Left lobe of liver (tissue), 2 donors: ENCODE data around the gene DPM1. TPM values are rescaled to one million over a fixed set of nuclear protein-coding genes. Genes with fewer than 3 reads are reported as not detected.
A peak's percentile ranks its signal among the peaks of the same experiment; 100 is the strongest.

Source experiments
- ATAC-seq: fragments of 200-7000 bp; cut with Tn5 transposase; one replicate; pipeline ENCODE4 v1.9.1; 2020; ENCODE audit warnings: mild to moderate bottlenecking, moderate library complexity
- DNase-seq: peaks from one replicate; pipeline ENCODE4 v3.0.0-alpha.2; 2020; ENCODE audit warnings: low spot score
- total RNA-seq: library from RNA; stranded (reverse); gene quantifications from one replicate; pipeline ENCODE4 v1.2.1, GENCODE V29; 2021
- donor health status: DM: no; HTN: no; CAD: no; lungs with moderate emphysema.
- donor health status: DM: no; HTN: yes; CAD: no.

DPM1 gene
- total RNA-seq, 1 donor from 2014 or later = 13.6 TPM

- ATAC-seq = no peak
- no peak for DNase-seq
These were observed 54.8 kb downstream of the DPM1 start for GRCh38 chr20:50903353-50904051.

GRCh38 chr20:50901301-50901700, 57.0 kb downstream of the DPM1 start:
- DNase-seq = no peak
- no peak for ATAC-seq

GRCh38 chr20:50900261-50900660, 58.1 kb downstream of the DPM1 start:
- no peak for DNase-seq
- no peak for ATAC-seq

- ATAC-seq (no peak), DNase-seq (no peak)
These were observed 59.9 kb downstream of the DPM1 start for GRCh38 chr20:50898475-50898874.

GRCh38 chr20:50895111-50895830, 63.1 kb downstream of the DPM1 start:
- ATAC-seq (peak; percentile 75), DNase-seq (no peak)

- ATAC-seq (no peak), DNase-seq (no peak)
These were observed 64.7 kb downstream of the DPM1 start for GRCh38 chr20:50893620-50894019.

- no peak for DNase-seq
- no peak for ATAC-seq
These were observed 65.9 kb downstream of the DPM1 start for GRCh38 chr20:50892394-50892793.

GRCh38 chr20:50891138-50891537, 67.2 kb downstream of the DPM1 start:
- ATAC-seq (no peak), DNase-seq (no peak)

- no peak for DNase-seq
- no peak for ATAC-seq
These were observed 70.8 kb downstream of the DPM1 start for GRCh38 chr20:50887576-50887975.

- ATAC-seq = peak; percentile 19
- no peak for DNase-seq
These were observed 72.0 kb downstream of the DPM1 start for GRCh38 chr20:50886184-50886790.

- ATAC-seq = no peak
These were observed 72.6 kb downstream of the DPM1 start for GRCh38 chr20:50885781-50886180.

GRCh38 chr20:50885068-50885467, 73.3 kb downstream of the DPM1 start:
- DNase-seq (no peak), ATAC-seq (peak; percentile 34)

More at GRCh38 chr20:50885781-50886180, 72.6 kb downstream of the DPM1 start:
- DNase-seq = no peak

Other genes with a start within 250 kb of the DPM1 start
- 10.9 TPM for gene PARD6B, start 227.0 kb downstream of the DPM1 start, total RNA-seq
- 0.83 TPM for gene BCAS4, start 163.5 kb downstream of the DPM1 start, total RNA-seq
- gene ADNP, start 27.1 kb downstream of the DPM1 start, total RNA-seq = 21.1 TPM
- gene MOCS3, start 286 bp upstream of the DPM1 start, total RNA-seq = 2.6 TPM
- 0.20 TPM for gene KCNG1, start 64.6 kb upstream of the DPM1 start, total RNA-seq